GM06990 (cell line): ENCODE data around the gene OR6K2.

Source experiments
- DNase-seq: peaks from one replicate; pipeline ENCODE4 v3.0.0-alpha.2; 2011; ENCODE audit not compliant: insufficient read length; ENCODE audit errors: extremely low read depth
- H3K27me3 ChIP-seq: replicated peaks from 2 replicates; pipeline ENCODE4 v1.6.0; 2011; ENCODE audit warnings: low read length; ENCODE audit not compliant: control insufficient read depth, insufficient read depth
- H3K36me3 ChIP-seq: 2 replicates; pipeline ENCODE4 v1.5.1; 2011; ENCODE audit warnings: low read length; ENCODE audit not compliant: control insufficient read depth, insufficient read depth
- H3K4me3 ChIP-seq: replicated peaks from 2 replicates; pipeline ENCODE4 v1.5.1; 2011; ENCODE audit warnings: low read depth, mild to moderate bottlenecking, control low read depth, low read length
- CTCF ChIP-seq: IDR thresholded peaks from 2 replicates; pipeline ENCODE4 v1.5.1; 2011; ENCODE audit warnings: low read length, control low read depth, mild to moderate bottlenecking, inconsistent platforms; ENCODE audit not compliant: insufficient read depth, poor library complexity, severe bottlenecking

Gene OR6K2

DNA sequence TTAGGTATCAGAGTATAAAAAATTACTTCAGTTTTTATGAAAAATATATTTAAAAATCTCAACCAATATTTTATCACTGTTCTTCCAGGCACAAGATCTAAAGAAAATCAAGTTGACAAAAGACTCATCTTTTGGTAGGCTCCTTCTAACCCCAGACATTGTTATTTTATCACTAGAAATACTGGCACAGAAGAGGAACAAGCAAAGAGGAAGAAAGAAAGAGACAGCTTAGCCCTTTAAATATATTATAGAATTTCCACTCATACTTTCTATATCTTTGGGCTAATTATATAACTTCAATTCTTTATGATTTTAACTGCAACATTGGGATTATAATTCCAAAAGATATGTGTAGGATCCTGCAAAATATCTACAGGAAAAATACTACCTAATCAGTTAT lies 46.4 kb downstream of the OR6K2 start:
- DNase-seq = no peak
- no peak for TF ChIP-seq CTCF
- no peaks in the 10 kb centered on the region for H3K36me3 ChIP-seq
- H3K27me3 ChIP-seq = no peaks in the 10 kb centered on the region
- H3K4me3 ChIP-seq = no peak overlapping the region

- DNase-seq = no peak
- H3K4me3 ChIP-seq = no peak overlapping the region
These were observed 47.6 kb downstream of the OR6K2 start for GRCh38 chr1:158652721-158653334.

More at GRCh38 chr1:158652721-158653334, 47.6 kb downstream of the OR6K2 start:
- Histone ChIP-seq H3K36me3 (no peaks in the 10 kb centered on the region), H3K27me3 (no peaks in the 10 kb centered on the region)
- no peak for TF ChIP-seq CTCF
